ENCODE measurements around the gene OTOS.

The OTOS gene

DNA sequence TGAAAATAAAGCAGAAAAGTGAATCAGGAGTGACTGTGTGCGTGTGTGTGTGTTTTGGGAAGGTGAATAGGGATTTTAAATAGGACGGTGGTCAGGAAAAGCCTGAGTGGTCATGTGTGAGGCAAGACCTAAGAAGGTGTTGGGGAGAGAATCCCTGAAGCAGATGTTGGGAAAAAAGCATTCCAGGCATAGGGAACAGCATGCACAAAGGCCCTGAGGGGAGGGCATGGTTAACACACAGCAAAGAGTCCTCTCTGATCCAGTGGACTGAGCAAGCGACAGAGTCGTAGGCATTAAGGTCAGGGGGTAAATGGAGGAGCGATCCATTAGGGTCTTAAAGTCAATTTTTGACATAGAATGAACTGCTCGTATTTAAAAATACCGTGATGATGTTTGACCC, 34.0 kb upstream of the OTOS start:
- Histone ChIP-seq H4K91ac (ENCODE audit: low read depth, low read length) (no peak overlapping the region), H3K23ac (ENCODE audit: low read length) (no peak overlapping the region), H4K12ac (ENCODE audit: low read depth, low read length) (no peak overlapping the region), H3K9me3 (ENCODE audit: insufficient read depth, low read depth, low read length) (peaks cover 10% of the 10 kb centered on the region), H3K36me3 (ENCODE audit: control insufficient read depth in 1 of 2, insufficient read depth in 2 of 2, low read length in 2 of 2) (no peaks in the 10 kb centered on the region), H2AK5ac (ENCODE audit: low read length) (no peak overlapping the region), H3K27me3 (ENCODE audit: insufficient read depth, low read length) (no peaks in the 10 kb centered on the region), H3K9ac (ENCODE audit: low read length) (no peak overlapping the region), H3K18ac (ENCODE audit: low read length) (no peak overlapping the region), H2BK5ac (ENCODE audit: low read depth, low read length, poor library complexity) (no peak overlapping the region), H3K4me1 (ENCODE audit: control insufficient read depth in 1 of 2, insufficient read depth in 2 of 2, low read length in 2 of 2) (no peaks in the 10 kb centered on the region), H3K79me1 (ENCODE audit: low read length) (no peaks in the 10 kb centered on the region), H3K4me3 (ENCODE audit: low read depth, low read length) (no peak overlapping the region), H3K4ac (ENCODE audit: low read depth, low read length) (no peak overlapping the region), H2AFZ (ENCODE audit: insufficient read depth, low read length, poor library complexity) (no peak overlapping the region), H3K27ac (ENCODE audit: low read depth, low read length) (no peak overlapping the region), H4K8ac (ENCODE audit: low read depth, low read length) (no peak overlapping the region), H3K4me2 (ENCODE audit: low read length) (no peak overlapping the region), H2BK120ac (ENCODE audit: insufficient read depth, low read length, poor library complexity) (no peak overlapping the region), H3K79me2 (ENCODE audit: control insufficient read depth, insufficient read depth, low read length, poor library complexity) (no peaks in the 10 kb centered on the region), H3K14ac (ENCODE audit: low read length) (no peak overlapping the region), H2BK12ac (ENCODE audit: low read length) (no peak overlapping the region)
- WGBS (ENCODE audit: extremely low coverage, insufficient coverage, insufficient read length) = 100% methylated on average over 2 of the region's 7 CpGs
- DNase-seq = peak; percentile 56 to 63

DNA sequence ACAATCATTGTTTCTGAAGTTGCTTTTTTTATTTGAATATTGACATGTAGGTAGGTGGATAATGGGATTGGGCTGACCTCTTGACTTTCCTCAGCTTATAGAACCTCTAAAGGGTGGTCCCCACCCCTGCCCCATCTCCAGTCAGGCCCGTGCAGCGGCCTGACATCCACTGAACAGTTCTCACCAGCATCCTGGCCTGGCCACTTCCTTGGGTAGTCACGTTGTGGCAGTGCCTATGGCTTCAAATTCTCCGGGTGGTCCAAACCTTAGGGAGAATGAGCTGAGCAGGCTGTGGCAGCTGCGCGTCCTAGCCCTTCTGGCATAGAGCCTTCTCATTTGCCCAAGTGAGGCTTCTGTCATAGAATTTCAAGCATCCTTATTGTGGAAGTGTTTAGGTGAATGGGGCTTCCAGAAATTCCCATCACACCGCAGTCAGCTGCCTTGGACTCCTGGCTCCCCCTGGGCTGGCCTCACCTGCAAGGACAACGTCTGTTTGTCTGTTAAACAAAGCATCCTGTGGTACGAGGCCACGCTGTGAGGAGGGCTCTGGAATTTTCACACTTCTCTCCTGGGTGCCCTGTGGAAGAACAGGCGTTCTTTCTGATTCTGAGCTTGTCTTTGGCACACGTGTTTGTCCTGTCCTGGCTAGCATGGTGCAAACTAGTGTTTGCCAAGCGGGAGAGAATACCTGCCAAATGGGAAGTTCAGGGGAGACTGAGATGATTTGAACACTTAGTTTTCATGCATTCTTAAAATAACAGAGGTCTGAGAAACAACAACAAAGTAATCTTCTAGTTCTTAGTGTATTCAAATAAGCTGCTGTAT, 31.8 kb upstream of the OTOS start:
- Histone ChIP-seq H3K27me3 (ENCODE audit: insufficient read depth, low read length) (no peaks in the 10 kb centered on the region), H3K4me3 (ENCODE audit: low read depth, low read length) (no peak overlapping the region), H2AFZ (ENCODE audit: insufficient read depth, low read length, poor library complexity) (no peak overlapping the region), H3K9ac (ENCODE audit: low read length) (no peak overlapping the region), H3K4me1 (ENCODE audit: control insufficient read depth in 1 of 2, insufficient read depth in 2 of 2, low read length in 2 of 2) (no peaks in the 10 kb centered on the region), H3K36me3 (ENCODE audit: control insufficient read depth in 1 of 2, insufficient read depth in 2 of 2, low read length in 2 of 2) (no peaks in the 10 kb centered on the region), H3K27ac (ENCODE audit: low read depth, low read length) (no peak overlapping the region), H2AK5ac (ENCODE audit: low read length) (no peak overlapping the region), H3K14ac (ENCODE audit: low read length) (no peak overlapping the region), H3K79me1 (ENCODE audit: low read length) (no peaks in the 10 kb centered on the region), H3K4me2 (ENCODE audit: low read length) (no peak overlapping the region), H3K79me2 (ENCODE audit: control insufficient read depth, insufficient read depth, low read length, poor library complexity) (no peaks in the 10 kb centered on the region), H4K91ac (ENCODE audit: low read depth, low read length) (no peak overlapping the region), H3K9me3 (ENCODE audit: insufficient read depth, low read depth, low read length) (peaks cover 12% of the 10 kb centered on the region), H3K23ac (ENCODE audit: low read length) (no peak overlapping the region), H2BK12ac (ENCODE audit: low read length) (no peak overlapping the region), H3K18ac (ENCODE audit: low read length) (no peak overlapping the region), H2BK120ac (ENCODE audit: insufficient read depth, low read length, poor library complexity) (no peak overlapping the region), H4K8ac (ENCODE audit: low read depth, low read length) (no peak overlapping the region), H4K12ac (ENCODE audit: low read depth, low read length) (no peak overlapping the region), H3K4ac (ENCODE audit: low read depth, low read length) (no peak overlapping the region), H2BK5ac (ENCODE audit: low read depth, low read length, poor library complexity) (no peak overlapping the region)
- DNase-seq = no peak
- WGBS (ENCODE audit: extremely low coverage, insufficient coverage, insufficient read length) = no CpG with 5 or more reads among the region's 13 CpGs

DNA sequence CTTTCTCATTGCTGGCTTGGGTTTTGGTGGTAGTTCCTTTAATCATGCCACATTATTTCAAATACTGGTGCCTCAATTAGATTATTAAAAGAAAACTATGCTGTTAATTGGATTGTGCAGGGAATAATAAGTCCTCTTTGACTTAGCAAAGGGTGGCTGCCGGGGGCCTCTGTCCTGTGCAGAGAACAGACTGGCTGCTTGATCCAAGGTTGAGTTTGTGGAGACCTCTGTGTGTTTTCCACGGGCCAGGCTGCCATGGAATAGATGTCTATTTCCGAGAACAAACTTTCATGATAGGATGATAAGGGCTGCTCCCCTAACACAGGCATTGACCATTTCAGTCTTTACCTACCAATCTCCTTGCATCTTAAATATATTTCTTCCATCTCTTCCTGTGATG, 30.4 kb upstream of the OTOS start:
- Histone ChIP-seq H4K12ac (ENCODE audit: low read depth, low read length) (no peak overlapping the region), H3K27ac (ENCODE audit: low read depth, low read length) (no peak overlapping the region), H2AFZ (ENCODE audit: insufficient read depth, low read length, poor library complexity) (no peak overlapping the region), H3K18ac (ENCODE audit: low read length) (no peak overlapping the region), H2BK12ac (ENCODE audit: low read length) (no peak overlapping the region), H3K79me2 (ENCODE audit: control insufficient read depth, insufficient read depth, low read length, poor library complexity) (no peaks in the 10 kb centered on the region), H3K14ac (ENCODE audit: low read length) (no peak overlapping the region), H3K4me1 (ENCODE audit: control insufficient read depth in 1 of 2, insufficient read depth in 2 of 2, low read length in 2 of 2) (no peaks in the 10 kb centered on the region), H3K79me1 (ENCODE audit: low read length) (no peaks in the 10 kb centered on the region), H2AK5ac (ENCODE audit: low read length) (no peak overlapping the region), H3K9me3 (ENCODE audit: insufficient read depth, low read depth, low read length) (peaks cover 12% of the 10 kb centered on the region), H4K8ac (ENCODE audit: low read depth, low read length) (no peak overlapping the region), H3K4me3 (ENCODE audit: low read depth, low read length) (no peak overlapping the region), H3K27me3 (ENCODE audit: insufficient read depth, low read length) (no peaks in the 10 kb centered on the region), H3K36me3 (ENCODE audit: control insufficient read depth in 1 of 2, insufficient read depth in 2 of 2, low read length in 2 of 2) (no peaks in the 10 kb centered on the region), H3K4ac (ENCODE audit: low read depth, low read length) (no peak overlapping the region), H3K9ac (ENCODE audit: low read length) (no peak overlapping the region), H2BK5ac (ENCODE audit: low read depth, low read length, poor library complexity) (no peak overlapping the region), H2BK120ac (ENCODE audit: insufficient read depth, low read length, poor library complexity) (no peak overlapping the region), H3K23ac (ENCODE audit: low read length) (no peak overlapping the region), H4K91ac (ENCODE audit: low read depth, low read length) (no peak overlapping the region), H3K4me2 (ENCODE audit: low read length) (no peak overlapping the region)
- no peak for DNase-seq
- no CpG with 5 or more reads among the region's 3 CpGs for WGBS (ENCODE audit: extremely low coverage, insufficient coverage, insufficient read length)

GRCh38 chr2:240170354-240170735, 29.9 kb upstream of the OTOS start:
- no peak for DNase-seq

More at GRCh38 chr2:240170354-240170735, 29.9 kb upstream of the OTOS start:
- Histone ChIP-seq H3K27me3 (ENCODE audit: insufficient read depth, low read length) (no peaks in the 10 kb centered on the region), H2BK12ac (ENCODE audit: low read length) (no peak overlapping the region), H3K18ac (ENCODE audit: low read length) (no peak overlapping the region), H3K27ac (ENCODE audit: low read depth, low read length) (no peak overlapping the region), H4K12ac (ENCODE audit: low read depth, low read length) (no peak overlapping the region), H3K9ac (ENCODE audit: low read length) (no peak overlapping the region), H3K14ac (ENCODE audit: low read length) (no peak overlapping the region), H4K91ac (ENCODE audit: low read depth, low read length) (no peak overlapping the region), H4K8ac (ENCODE audit: low read depth, low read length) (no peak overlapping the region), H3K36me3 (ENCODE audit: control insufficient read depth in 1 of 2, insufficient read depth in 2 of 2, low read length in 2 of 2) (no peaks in the 10 kb centered on the region), H2AK5ac (ENCODE audit: low read length) (no peak overlapping the region), H3K4me3 (ENCODE audit: low read depth, low read length) (no peak overlapping the region), H3K4me1 (ENCODE audit: control insufficient read depth in 1 of 2, insufficient read depth in 2 of 2, low read length in 2 of 2) (no peaks in the 10 kb centered on the region), H3K4ac (ENCODE audit: low read depth, low read length) (no peak overlapping the region), H3K23ac (ENCODE audit: low read length) (no peak overlapping the region), H2AFZ (ENCODE audit: insufficient read depth, low read length, poor library complexity) (no peak overlapping the region), H3K79me1 (ENCODE audit: low read length) (no peaks in the 10 kb centered on the region), H3K79me2 (ENCODE audit: control insufficient read depth, insufficient read depth, low read length, poor library complexity) (no peaks in the 10 kb centered on the region), H3K9me3 (ENCODE audit: insufficient read depth, low read depth, low read length) (peaks cover 12% of the 10 kb centered on the region), H2BK5ac (ENCODE audit: low read depth, low read length, poor library complexity) (no peak overlapping the region), H2BK120ac (ENCODE audit: insufficient read depth, low read length, poor library complexity) (no peak overlapping the region), H3K4me2 (ENCODE audit: low read length) (no peak overlapping the region)
- no CpG with 5 or more reads among the region's 6 CpGs for WGBS (ENCODE audit: extremely low coverage, insufficient coverage, insufficient read length)

Data from trophoblast cell (in vitro differentiated cells and primary cell).